HG03175 (cell line): ENCODE results near the gene SLC25A4.
A peak's percentile ranks its signal among the peaks of the same experiment; 100 is the strongest.
"Not testable (repeated sequence)": the region's sequence is repeated elsewhere in the genome, so short reads cannot be mapped to it uniquely, and the experiment has no call there.

Source experiments
- ATAC-seq: cut with Tn5 transposase; IDR thresholded peaks from one replicate; pipeline ENCODE4 v1.9.1; 2021; ENCODE audit warnings: mild to moderate bottlenecking, moderate library complexity; ENCODE audit not compliant: unreplicated experiment

Gene SLC25A4

GRCh38 chr4:185171373-185172071, 28.5 kb downstream of the SLC25A4 start:
- peak; percentile 85 for ATAC-seq

- no peak for ATAC-seq
Measured at GRCh38 chr4:185179488-185179887, 36.4 kb downstream of the SLC25A4 start.

GRCh38 chr4:185182239-185182638, 39.2 kb downstream of the SLC25A4 start:
- no peak for ATAC-seq

GRCh38 chr4:185183622-185184281, 40.7 kb downstream of the SLC25A4 start:
- ATAC-seq = peak; percentile 68

- ATAC-seq = no peak
Measured at GRCh38 chr4:185186769-185187168, 43.7 kb downstream of the SLC25A4 start.

- ATAC-seq = no peak
Measured at GRCh38 chr4:185189606-185190305, 46.7 kb downstream of the SLC25A4 start.

GRCh38 chr4:185190306-185190856, 47.3 kb downstream of the SLC25A4 start:
- no peak for ATAC-seq

GRCh38 chr4:185192059-185192458, 49.0 kb downstream of the SLC25A4 start:
- ATAC-seq = peak; percentile 94

- ATAC-seq = no peak
Measured at GRCh38 chr4:185194924-185195888, 52.1 kb downstream of the SLC25A4 start.

- ATAC-seq = no peak
Measured at GRCh38 chr4:185196437-185196836, 53.4 kb downstream of the SLC25A4 start.

GRCh38 chr4:185198189-185198588, 55.1 kb downstream of the SLC25A4 start:
- ATAC-seq = not testable (repeated sequence)
